H9 (cell line): ENCODE results near the gene PPRC1. TPM values are rescaled to one million over a fixed set of nuclear protein-coding genes. Genes with fewer than 3 reads are reported as not detected.

ENCODE experiments used
- DNase-seq: peaks from one replicate; pipeline ENCODE4 v3.0.0-alpha.2; 2017
- H2AFZ ChIP-seq: one replicate; pipeline ENCODE4 v1.6.1; 2013; ENCODE audit warnings: mild to moderate bottlenecking, low read length, control low read depth, moderate library complexity
- H2AK5ac ChIP-seq: 2 replicates; pipeline ENCODE4 v1.6.1; 2013; ENCODE audit warnings: low read length, control low read depth, mixed read lengths; ENCODE audit not compliant: insufficient read length
- H2BK120ac ChIP-seq: one replicate; pipeline ENCODE4 v1.6.1; 2013; ENCODE audit warnings: low read depth, mild to moderate bottlenecking, low read length, control low read depth, inconsistent platforms; ENCODE audit not compliant: poor library complexity, severe bottlenecking
- H2BK12ac ChIP-seq: 2 replicates; pipeline ENCODE4 v1.6.1; 2013; ENCODE audit warnings: low read length, control low read depth, mixed read lengths, low read depth; ENCODE audit not compliant: insufficient read length
- H2BK15ac ChIP-seq: 2 replicates; pipeline ENCODE4 v1.6.1; 2013; ENCODE audit warnings: low read depth, low read length, control low read depth
- H2BK20ac ChIP-seq: one replicate; pipeline ENCODE4 v1.6.1; 2013; ENCODE audit warnings: low read depth, mild to moderate bottlenecking, low read length, control low read depth, inconsistent platforms; ENCODE audit not compliant: poor library complexity, severe bottlenecking
- H2BK5ac ChIP-seq: 2 replicates; pipeline ENCODE4 v1.6.1; 2013; ENCODE audit warnings: low read length, control low read depth, mixed read lengths; ENCODE audit not compliant: insufficient read length
- H3K14ac ChIP-seq: 2 replicates; pipeline ENCODE4 v1.6.1; 2013; ENCODE audit warnings: low read length, control low read depth; ENCODE audit not compliant: insufficient read depth
- H3K18ac ChIP-seq: 2 replicates; pipeline ENCODE4 v1.6.1; 2013; ENCODE audit warnings: low read depth, mild to moderate bottlenecking, mixed read lengths, low read length, control low read depth; ENCODE audit not compliant: insufficient read length
- H3K23ac ChIP-seq: 2 replicates; pipeline ENCODE4 v1.6.1; 2013; ENCODE audit warnings: low read length, control low read depth, mixed read lengths, low read depth; ENCODE audit not compliant: insufficient read length
- H3K23me2 ChIP-seq: 2 replicates; pipeline ENCODE4 v1.6.1; 2013; ENCODE audit warnings: low read depth, mild to moderate bottlenecking, mixed read lengths, low read length, control low read depth; ENCODE audit not compliant: insufficient read length, poor library complexity, severe bottlenecking
- H3K27ac ChIP-seq: 2 replicates; pipeline ENCODE4 v1.5.1; 2013; ENCODE audit warnings: low read length, control low read depth, mixed read lengths, low read depth; ENCODE audit not compliant: insufficient read length
- H3K27me3 ChIP-seq: 2 replicates; pipeline ENCODE4 v1.6.1; 2013; ENCODE audit warnings: low read length, control low read depth, inconsistent platforms; ENCODE audit not compliant: insufficient read depth
- H3K4ac ChIP-seq: 2 replicates; pipeline ENCODE4 v1.6.1; 2013; ENCODE audit warnings: low read depth, mild to moderate bottlenecking, control low read depth, inconsistent platforms, low read length, moderate library complexity
- H3K4me1 ChIP-seq: 2 replicates; pipeline ENCODE4 v1.6.1; 2013; ENCODE audit warnings: low read length, control low read depth, inconsistent platforms; ENCODE audit not compliant: insufficient read depth
- H3K4me2 ChIP-seq: 2 replicates; pipeline ENCODE4 v1.6.1; 2013; ENCODE audit warnings: low read length, control low read depth, mixed read lengths; ENCODE audit not compliant: insufficient read length, insufficient read depth
- H3K56ac ChIP-seq: 2 replicates; pipeline ENCODE4 v1.6.1; 2013; ENCODE audit warnings: low read depth, mild to moderate bottlenecking, mixed read lengths, low read length, control low read depth; ENCODE audit not compliant: insufficient read length
- H3K79me1 ChIP-seq: 2 replicates; pipeline ENCODE4 v1.6.1; 2013; ENCODE audit warnings: low read depth, mild to moderate bottlenecking, moderate library complexity, low read length, control low read depth, inconsistent platforms; ENCODE audit not compliant: insufficient read depth, poor library complexity, severe bottlenecking
- H3K79me2 ChIP-seq: 2 replicates; pipeline ENCODE4 v1.6.1; 2013; ENCODE audit warnings: low read length, control low read depth, inconsistent platforms; ENCODE audit not compliant: insufficient read depth
- H3K9ac ChIP-seq: 2 replicates; pipeline ENCODE4 v1.6.1; 2013; ENCODE audit warnings: low read length, control low read depth, mixed read lengths; ENCODE audit not compliant: insufficient read length; ENCODE audit errors: extremely low read depth
- H3K9me3 ChIP-seq: one replicate; pipeline ENCODE4 v1.6.1; 2013; ENCODE audit warnings: low read depth, low read length, inconsistent platforms; ENCODE audit not compliant: control insufficient read depth
- H3T11ph ChIP-seq: one replicate; pipeline ENCODE4 v1.6.1; 2013; ENCODE audit warnings: mild to moderate bottlenecking, low read length, control low read depth, inconsistent platforms
- H4K20me1 ChIP-seq: one replicate; pipeline ENCODE4 v1.6.1; 2013; ENCODE audit not compliant: control insufficient read depth, insufficient read length, insufficient read depth
- H4K5ac ChIP-seq: 2 replicates; pipeline ENCODE4 v1.6.1; 2013; ENCODE audit warnings: low read depth, mild to moderate bottlenecking, mixed read lengths, low read length, control low read depth; ENCODE audit not compliant: insufficient read length
- H4K8ac ChIP-seq: replicated peaks from 2 replicates; pipeline ENCODE4 v1.6.1; 2013; ENCODE audit warnings: low read length, control low read depth, mixed read lengths, low read depth; ENCODE audit not compliant: insufficient read length
- H4K91ac ChIP-seq: 2 replicates; pipeline ENCODE4 v1.6.1; 2013; ENCODE audit warnings: low read depth, mild to moderate bottlenecking, moderate library complexity, mixed read lengths, low read length, control low read depth; ENCODE audit not compliant: insufficient read length
- H3K27ac Mint-ChIP-seq, 3 experiments: 2 replicates in 2 of 3; 3 replicates in 1 of 3; pipeline ENCODE4 v1.8.0; 2020 to 2021; ENCODE audit warnings: mixed read lengths in 3 of 3, mild to moderate bottlenecking in 1 of 3, moderate library complexity in 1 of 3
- H3K27me3 Mint-ChIP-seq: 2 replicates; pipeline ENCODE4 v1.8.0; 2021; ENCODE audit warnings: low read depth, mild to moderate bottlenecking, moderate library complexity, mixed read lengths
- H3K36me3 Mint-ChIP-seq, 3 experiments: 2 replicates in 2 of 3; 3 replicates in 1 of 3; pipeline ENCODE4 v1.8.0; 2020 to 2021; ENCODE audit warnings: low read depth in 3 of 3, mixed read lengths in 3 of 3; ENCODE audit not compliant: insufficient read depth in 1 of 3
- H3K4me1 Mint-ChIP-seq, 2 experiments: 2 replicates each; pipeline ENCODE4 v1.8.0; 2020; ENCODE audit warnings: mixed read lengths in 2 of 2
- H3K4me3 Mint-ChIP-seq, 2 experiments: 2 replicates in 1 of 2; 3 replicates in 1 of 2; pipeline ENCODE4 v1.8.0; 2020 to 2021; ENCODE audit warnings: mild to moderate bottlenecking in 2 of 2, mixed read lengths in 2 of 2, moderate library complexity in 1 of 2
- H3K9me3 Mint-ChIP-seq, 2 experiments: 2 replicates in 1 of 2; 3 replicates in 1 of 2; pipeline ENCODE4 v1.8.0; 2020; ENCODE audit warnings: mild to moderate bottlenecking in 2 of 2, mixed read lengths in 2 of 2, moderate library complexity in 1 of 2
- CTCF ChIP-seq: fragments of 200-600 bp; sonication (generic); conservative IDR thresholded peaks from 3 replicates; pipeline ENCODE4 v1.8.0; 2021; ENCODE audit warnings: antibody characterized with exemption, mild to moderate bottlenecking
- WGBS: extraction: QIAGEN DNeasy Blood & Tissue Kit; methylation state at CpG from one replicate; pipeline ENCODE4 v1.1.7; 2013; ENCODE audit warnings: missing lambda C conversion rate, low lambda C conversion rate, mixed read lengths; ENCODE audit not compliant: insufficient read length; ENCODE audit errors: extremely low coverage; 5-methylcytosine and 5-hydroxymethylcytosine counted together
- total RNA-seq: library from RNA; stranded (reverse); gene quantifications from 2 replicates; pipeline ENCODE4 v1.2.1, GENCODE V29; 2021

PPRC1 gene
- total RNA-seq, 1 experiment from 2014 or later, result 121 TPM

GRCh38 chr10:102191956-102192355 is 59.1 kb downstream of the PPRC1 start:
- H3K4me1 ChIP-seq, result no peaks in the 10 kb centered on the region
- Mint-ChIP-seq H3K27me3 (peaks cover 33% of the 10 kb centered on the region), H3K4me1 (no peaks in the 10 kb centered on the region), H3K27ac (no peak overlapping the region), H3K9me3 (peaks cover 40 to 55% of the 10 kb centered on the region in 2 experiments), H3K4me3 (no peak overlapping the region), H3K36me3 (peaks cover 0 to 11% (median 4%) of the 10 kb centered on the region in 3 experiments; a peak in 4 of 7 replicates)
- no peak for TF ChIP-seq CTCF
- no peak overlapping the region for H3K23ac ChIP-seq
- no peak overlapping the region for H2AK5ac ChIP-seq
- H3K23me2 ChIP-seq, result no peaks in the 10 kb centered on the region
- no peak overlapping the region for H2BK5ac ChIP-seq
- H2AFZ ChIP-seq, result no peak overlapping the region
- no peak overlapping the region for H3K18ac ChIP-seq
- H3K27ac ChIP-seq, result no peak overlapping the region
- H3K56ac ChIP-seq, result no peak overlapping the region
- H3K9ac ChIP-seq, result no peak overlapping the region
- H3K27me3 ChIP-seq, result no peaks in the 10 kb centered on the region
- no peak for DNase-seq
- no peak overlapping the region for H4K91ac ChIP-seq
- H3K4ac ChIP-seq, result no peak overlapping the region
- H3T11ph ChIP-seq, result no peak overlapping the region
- no peak overlapping the region for H2BK12ac ChIP-seq
- no peak overlapping the region for H2BK15ac ChIP-seq
- no peaks in the 10 kb centered on the region for H3K79me1 ChIP-seq
- no peaks in the 10 kb centered on the region for H3K79me2 ChIP-seq
- no peak overlapping the region for H4K5ac ChIP-seq
- H3K9me3 ChIP-seq, result peaks cover 18% of the 10 kb centered on the region
- H4K8ac ChIP-seq, result no peak overlapping the region
- no peak overlapping the region for H3K14ac ChIP-seq
- H3K4me2 ChIP-seq, result no peak overlapping the region
- no peaks in the 10 kb centered on the region for H4K20me1 ChIP-seq
- no CpG with 5 or more reads among the region's 7 CpGs for WGBS
- H2BK20ac ChIP-seq, result no peak overlapping the region
- H2BK120ac ChIP-seq, result no peak overlapping the region
